ENCODE data around the gene LDAF1.

LDAF1 gene

DNA sequence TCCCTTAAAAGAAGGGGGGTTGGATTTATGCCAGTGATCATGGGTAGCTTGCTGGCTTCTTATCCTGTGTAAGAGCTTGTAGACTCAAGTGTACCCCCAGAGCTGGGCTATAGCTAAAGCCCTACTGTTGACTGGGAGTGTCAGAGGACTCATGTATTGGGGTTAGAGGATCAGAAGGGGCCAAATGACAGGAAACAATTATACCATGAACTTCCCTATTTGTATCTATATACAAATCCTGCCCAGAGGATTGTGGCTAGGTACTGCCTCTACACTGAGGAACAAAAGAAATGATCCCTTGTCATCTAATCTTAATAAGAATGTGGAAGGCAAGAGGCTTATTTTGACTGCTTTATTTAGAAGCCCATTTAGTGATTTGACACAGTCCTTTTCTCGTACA lies 38.6 kb downstream of the LDAF1 start:
- DNase-seq = no peak

DNA sequence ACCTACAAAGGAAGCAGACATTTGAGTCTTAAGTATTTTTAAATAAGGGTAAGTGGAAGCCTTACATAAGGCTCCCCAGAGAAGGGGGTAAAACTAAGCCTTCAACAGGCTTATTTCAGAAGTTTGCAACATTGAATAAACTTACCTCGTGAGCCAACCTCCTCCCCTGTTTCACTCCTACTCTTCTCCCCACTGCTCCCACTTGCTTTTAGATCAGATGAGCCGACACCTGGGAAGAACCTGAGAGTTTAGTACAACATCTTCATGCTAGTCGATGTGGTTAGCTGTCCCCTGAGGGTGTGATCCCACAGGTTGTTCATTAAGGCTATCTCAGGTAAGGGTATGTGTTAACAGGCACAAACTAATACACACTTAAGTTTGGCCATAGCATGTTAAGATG lies 39.1 kb downstream of the LDAF1 start:
- no peak for DNase-seq

DNA sequence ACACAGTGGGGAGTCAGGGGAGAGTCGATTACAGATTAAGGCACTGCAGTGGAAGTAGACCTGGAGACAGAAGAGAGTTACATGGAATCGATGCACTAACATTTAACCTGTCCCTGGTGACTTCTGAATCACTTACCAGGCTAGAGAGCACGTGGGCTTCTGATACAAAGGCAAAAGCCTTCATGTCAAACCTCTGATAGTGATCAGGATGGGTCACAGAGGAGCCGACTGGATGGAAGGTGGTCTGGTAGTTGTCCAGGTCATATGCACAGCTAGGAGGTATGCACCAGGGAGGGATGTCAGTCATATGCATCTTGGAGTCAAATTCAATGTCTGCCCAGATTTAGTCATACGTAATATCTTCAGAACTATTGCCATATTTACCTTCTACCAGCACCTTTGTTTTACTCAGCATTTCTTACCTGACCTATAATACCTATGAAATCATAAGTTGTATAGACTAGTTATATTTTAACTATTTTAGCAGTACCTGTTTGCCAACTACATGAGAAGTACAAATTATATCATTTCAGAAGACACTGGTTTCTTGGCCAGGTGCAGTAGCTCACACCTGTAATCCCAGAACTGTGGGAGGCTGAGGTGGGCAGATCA lies 41.2 kb downstream of the LDAF1 start:
- DNase-seq = no peak

DNA sequence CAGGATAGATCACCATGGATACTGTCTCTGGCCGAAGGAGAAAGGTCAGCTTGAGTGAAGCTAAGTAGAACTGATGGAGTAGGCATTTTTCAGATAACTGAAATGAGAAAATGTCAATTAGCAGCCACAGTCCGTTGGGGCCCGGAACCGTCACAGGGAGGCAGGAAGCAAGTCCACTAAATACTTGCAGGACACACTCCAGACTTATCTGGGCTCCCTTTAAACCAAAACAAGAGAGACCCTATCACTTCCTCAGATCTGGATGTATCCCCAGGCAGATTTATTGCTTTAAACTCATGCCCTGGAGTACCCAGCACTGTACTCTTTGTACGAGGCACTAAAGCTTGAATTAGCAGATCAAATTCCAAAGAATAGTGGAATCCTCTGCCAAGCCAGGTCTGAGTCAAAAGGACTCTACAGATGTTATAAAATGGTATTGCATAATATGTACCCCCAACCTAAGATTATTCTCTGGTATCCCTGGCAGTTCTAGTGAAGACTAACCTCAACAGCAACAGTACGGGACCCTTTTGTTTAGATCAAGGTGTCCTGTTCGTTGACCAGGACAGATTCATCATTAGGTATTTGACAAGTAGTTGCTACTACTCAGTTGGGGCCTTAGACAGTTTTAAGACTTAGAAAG lies 44.8 kb downstream of the LDAF1 start:
- peak; percentile 36 for DNase-seq

DNA sequence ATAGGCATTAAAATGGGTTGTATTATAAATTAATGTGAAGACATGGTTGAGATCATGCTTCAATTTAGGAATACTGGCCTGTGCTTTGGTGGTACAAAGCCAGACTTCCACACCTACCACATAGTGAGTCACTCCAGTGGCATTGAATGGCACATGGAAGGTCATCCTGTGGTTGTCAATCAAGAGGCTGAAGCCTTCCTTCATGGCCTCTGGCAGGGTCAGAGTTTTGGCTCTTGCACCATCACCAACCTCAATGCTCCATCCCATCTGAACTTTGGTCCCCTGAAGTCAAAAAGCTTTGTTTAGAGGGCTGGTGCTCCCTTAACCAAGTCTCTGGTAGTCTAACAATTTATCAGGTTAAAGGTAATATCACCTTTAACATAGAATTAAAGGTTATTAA lies 46.8 kb downstream of the LDAF1 start:
- DNase-seq = no peak

DNA sequence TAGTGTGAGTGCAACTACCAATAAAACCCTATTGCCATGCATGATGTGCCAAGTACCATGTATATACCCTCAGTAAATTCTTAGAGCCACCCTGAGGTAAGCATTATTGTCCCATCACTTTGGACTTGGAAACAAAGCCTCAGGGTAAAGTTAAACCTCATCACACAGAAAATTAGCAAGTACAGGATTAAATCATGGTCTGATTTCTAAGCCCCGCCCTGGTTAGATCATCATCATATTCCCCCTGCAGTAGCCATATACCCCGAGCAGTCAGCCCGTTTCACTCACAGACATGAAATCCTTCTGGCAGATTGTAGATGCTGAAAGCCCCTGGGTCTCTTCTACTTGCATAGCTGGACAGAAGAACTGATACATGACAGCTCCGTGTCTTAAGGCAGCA lies 48.1 kb downstream of the LDAF1 start:
- no peak for DNase-seq

DNA sequence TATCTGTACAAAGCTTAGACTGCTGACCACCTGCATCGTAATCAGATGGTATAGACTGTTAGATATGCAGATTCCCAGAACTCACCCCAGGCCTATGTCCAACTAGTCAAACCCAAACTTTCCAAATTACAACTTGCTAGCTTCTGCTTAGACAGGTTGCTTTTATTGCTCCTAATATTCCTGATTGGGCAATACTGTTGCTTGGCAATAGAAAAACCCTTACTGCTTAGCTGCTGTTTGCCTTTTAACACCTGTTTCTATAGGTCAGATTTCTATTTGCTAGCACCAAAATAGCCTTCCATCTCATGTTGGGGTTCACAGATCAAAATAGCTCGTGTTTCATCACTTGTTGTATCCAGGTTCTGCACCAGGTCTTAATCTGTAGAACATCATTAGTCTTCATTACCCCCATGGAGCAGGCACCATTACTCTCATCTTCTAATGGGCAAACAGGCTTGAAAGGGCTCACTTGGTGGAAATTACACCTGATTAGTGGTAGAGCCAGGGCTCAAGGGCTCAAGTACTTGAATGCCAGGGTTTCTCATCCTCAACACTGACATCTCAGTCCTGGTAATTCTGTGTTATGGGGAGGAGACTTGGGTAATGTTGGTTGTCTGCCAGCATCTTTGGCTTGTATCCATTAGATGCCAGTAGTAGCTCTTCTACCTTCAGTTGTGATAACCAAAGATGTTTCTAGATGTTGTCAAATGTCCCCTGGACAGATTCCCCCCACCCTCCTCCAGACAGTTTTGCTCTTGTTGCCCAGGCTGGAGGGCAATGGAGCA lies 50.2 kb downstream of the LDAF1 start:
- DNase-seq = no peak

DNA sequence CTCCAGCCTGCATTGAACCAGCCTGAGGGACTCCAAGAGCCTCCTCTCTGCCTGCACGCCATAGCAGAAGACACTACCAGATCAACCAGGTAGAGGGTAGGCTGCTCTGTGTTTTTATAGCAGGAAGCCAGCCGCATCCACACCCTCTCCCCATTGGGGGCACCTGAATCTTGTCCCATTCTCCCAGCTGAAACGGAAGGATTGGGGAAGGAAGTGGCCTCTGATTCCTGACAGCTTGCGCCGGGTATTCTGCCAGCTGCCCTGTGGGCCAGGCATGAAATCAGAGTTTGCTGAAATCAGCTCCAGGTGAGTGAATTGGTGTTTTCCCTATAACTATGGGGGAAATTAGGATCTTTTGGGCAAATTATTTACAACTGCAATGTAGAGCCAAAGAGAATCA lies 53.0 kb downstream of the LDAF1 start, which contains the start of gene ZP2:
Gene ZP2, minus strand, starts transcription at position 89 of the 400 bp plus-strand sequence. Its CDS starts 27 bp downstream, at position 62.
- DNase-seq = no peak

DNA sequence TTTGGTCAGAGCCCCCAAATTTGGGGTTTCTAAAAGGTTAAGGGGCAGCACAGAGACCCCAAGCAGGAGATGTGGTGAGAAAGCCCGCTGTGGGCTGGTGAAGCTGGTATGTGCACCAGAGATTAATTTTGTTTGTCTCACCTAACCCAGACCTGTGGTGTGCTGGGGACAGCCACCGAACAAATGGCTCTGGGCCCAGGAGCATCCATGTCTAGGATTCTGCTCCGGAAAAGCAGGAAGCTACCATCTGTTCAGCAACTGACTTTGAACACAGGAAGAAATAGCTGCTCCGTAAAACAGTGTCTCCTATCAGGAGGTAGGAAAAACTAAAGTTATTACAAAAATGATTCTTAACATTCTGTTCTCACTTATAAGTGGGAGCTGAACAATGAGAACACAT lies 55.6 kb downstream of the LDAF1 start:
- no peak for DNase-seq

DNA sequence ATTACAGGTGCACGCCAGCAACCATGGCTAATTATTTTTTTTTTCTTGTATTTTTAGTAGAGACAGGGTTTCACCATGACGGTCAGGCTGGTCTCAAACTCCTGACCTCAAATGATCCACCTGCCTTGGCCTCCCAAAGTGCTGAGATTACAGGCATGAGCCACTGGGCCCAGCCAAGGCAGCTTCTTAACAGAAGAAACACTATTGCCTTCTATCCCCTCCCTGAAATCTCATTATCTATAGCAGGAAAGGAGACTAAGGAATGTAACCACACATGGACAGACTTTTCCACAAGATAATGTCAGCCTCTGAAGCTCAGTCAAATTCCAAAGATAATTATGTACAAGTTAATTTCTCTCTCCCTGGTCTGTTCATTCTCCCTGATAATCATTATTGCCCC lies 58.6 kb downstream of the LDAF1 start:
- DNase-seq = no peak

DNA sequence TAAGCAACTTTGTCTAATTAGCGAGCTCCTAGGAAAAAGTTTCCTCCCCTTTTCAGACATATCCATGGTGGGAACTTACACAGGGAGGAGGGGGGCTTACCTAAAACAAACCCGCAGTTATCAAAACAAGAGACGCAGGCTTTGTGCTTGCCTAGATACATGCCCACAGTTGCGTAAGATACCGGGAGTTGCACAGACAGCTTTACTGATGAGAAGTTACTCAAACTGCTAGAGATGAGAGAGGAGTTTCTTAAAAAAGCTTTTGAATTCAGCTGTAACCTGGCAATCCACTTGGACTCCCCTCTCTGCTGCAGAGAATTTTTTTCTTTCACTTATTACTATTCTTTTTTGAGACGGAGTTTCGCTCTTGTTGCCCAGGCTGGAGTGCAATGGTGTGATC lies 59.7 kb downstream of the LDAF1 start:
- no peak for DNase-seq

DNA sequence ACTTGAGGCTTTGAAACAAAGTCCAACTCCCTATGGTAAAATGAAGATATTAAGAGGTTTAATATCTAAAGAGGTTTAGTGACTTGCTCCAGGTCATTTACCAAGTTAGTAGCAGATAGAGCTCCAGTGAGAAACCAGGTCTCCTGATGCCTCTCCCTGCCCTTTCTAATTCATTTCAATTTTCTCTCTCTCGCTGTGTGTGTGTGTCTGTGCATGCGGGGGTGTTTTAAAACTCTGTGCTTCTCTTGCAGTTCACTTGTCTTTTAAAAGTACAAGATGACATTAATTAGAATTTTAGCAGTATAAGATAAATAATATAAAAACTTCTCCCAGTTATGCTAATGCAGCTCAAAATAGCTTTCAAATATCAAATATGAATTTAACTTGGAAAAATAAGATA lies 61.1 kb downstream of the LDAF1 start:
- DNase-seq = no peak

DNA sequence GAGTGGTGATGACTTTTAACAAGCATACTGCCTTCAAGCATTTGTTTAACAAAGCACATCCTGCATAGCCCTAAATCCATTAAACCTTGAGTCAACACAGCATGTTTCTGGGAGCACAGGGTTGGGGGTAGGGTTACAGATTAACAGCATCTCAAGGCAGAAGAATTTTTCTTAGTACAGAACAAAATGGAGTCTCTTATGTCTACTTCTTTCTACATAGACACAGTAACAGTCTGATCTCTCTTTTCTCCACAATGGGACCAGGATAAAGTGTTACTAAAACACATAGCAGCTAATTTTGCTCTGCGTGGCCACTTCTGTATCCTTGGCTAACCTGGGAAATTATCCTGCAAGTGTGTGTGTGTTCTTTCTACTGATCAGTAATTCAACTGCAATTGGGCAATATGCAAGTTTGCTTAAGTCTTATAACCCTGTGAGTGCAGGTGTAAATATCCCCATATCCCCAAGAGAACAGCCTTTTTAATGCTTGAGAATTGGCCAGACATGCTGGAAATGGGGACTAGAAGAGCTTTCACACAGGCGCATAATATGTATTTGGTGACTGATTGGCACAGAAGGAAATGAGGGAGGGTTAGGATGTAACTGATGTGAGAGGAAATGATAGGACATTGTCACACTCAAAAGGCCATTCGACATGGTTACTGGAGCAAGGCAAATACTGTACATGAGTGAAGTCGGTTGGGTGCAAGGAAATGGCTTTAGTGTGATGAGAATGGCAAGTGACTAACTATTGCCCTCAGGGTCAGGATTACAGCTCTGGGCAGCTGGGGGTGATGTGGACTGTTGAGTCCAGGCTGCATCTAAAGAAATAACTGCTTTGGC lies 64.2 kb downstream of the LDAF1 start:
- DNase-seq = peak; percentile 3

DNA sequence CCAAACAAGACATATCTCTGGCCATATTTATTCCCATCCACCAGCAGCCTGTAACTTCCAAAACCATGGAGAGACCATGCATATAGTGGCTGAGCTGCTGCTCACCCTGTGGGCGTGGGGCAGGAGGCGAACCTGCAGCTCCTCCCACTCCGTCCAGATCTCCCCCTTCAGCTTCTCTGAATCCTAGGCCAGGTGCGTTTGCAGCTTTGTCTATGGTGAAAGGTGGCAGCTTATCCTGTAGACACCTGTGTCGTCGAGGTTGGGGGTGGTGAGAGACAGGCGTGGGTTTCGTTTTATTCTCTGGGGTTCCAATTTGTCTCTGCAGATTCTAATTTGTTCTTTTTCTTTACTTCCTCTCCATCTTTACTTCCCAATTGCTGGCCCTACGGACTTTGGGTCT lies 65.3 kb downstream of the LDAF1 start:
- no peak for DNase-seq

DNA sequence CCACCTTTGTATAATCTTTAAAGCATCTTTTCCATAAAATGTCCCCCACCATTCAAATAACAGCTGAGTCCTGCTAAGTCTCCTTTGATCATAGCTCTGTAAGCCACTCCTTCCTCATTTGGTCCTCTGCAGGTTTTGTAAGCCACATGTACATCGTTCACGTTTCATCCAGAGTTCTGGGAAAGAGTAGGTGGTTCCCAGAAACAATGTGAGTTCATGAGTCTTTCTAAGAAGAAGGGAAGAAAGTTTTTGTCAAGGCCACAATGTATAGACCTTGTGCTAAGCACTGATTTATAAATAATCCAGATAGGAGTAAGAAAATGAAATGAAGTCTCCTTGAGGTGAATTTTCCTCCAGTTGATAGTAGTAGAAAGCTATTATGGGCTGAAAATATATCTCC lies 66.3 kb downstream of the LDAF1 start:
- no peak for DNase-seq

DNA sequence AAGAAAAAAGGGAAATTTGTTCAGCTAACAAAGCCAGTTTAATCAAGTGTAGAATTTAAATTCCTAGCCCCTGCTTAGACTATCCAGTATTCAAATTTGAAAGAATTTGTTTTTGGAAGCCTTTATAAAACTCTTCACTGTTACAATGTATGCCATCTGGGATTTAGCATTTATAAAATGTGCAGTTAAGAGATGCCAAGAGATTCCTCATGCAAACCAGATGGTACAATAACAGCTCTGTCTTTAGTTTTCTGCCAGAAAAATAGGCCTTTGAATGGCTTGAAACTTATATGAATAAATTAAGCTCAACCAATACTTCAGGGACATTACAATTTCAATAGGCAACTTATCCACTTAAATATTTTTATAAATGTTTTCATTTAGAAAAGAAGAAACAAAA lies 68.3 kb downstream of the LDAF1 start:
- no peak for DNase-seq

DNA sequence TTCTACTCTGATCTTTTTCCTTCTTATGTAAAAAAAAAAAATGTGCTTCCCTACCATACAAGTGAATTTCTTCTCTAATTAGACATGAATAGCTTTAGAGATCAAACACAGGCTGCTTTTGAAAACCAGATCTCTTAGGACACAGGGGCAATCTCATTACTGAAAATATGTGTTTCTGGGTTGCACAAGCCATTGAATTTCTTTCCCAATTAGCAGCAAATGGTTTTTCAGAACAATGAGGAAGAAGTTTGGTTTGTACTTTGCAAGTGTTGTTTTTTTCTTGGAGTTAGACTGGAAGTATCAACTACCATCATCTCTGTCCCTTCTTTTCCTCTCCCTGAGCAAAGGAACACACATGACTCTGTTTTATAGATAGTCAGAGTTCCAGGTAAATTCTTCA lies 69.4 kb downstream of the LDAF1 start:
- DNase-seq = peak; percentile 64

DNA sequence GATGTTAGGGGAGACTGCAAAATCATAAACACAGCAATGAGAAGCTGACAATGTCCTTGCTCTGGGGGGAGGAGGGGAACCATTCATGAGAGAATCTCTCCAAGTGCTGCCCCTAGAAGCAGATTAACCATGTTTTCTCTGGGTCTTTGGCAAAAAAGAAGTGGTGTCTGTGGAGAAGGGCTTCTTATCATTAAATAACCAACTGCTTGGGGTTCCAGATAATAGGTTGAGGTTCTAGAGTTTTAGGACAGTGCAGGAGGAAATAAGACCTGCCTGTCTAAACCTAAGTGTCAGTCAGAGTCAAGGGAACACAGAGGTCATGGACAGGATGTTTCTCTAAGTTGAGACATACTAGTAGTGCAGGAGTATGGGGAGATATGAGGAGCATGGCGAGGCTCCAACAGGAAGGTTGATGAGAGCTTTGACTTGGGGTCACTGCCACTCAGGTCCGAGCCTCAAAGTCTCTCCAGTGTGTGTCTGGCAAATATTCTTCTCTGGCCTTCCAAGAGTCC lies 69.9 kb downstream of the LDAF1 start:
- no peak for DNase-seq
